Smooth muscle cell (in vitro differentiated cells): ENCODE results near the gene TJP2. TPM values are rescaled to one million over a fixed set of nuclear protein-coding genes. Genes with fewer than 3 reads are reported as not detected.

ENCODE experiments used
- DNase-seq: peaks from one replicate; lab custom pipeline; 2025; ENCODE audit not compliant: unreplicated experiment; lab: John Stamatoyannopoulos, UW
- H2AFZ ChIP-seq: fragments of 200-600 bp; sonication (generic); 2 replicates; pipeline ENCODE4 v1.6.0; 2016; ENCODE audit warnings: antibody characterized with exemption, low read depth, mild to moderate bottlenecking
- H3F3A ChIP-seq: fragments of 200-600 bp; sonication (generic); 2 replicates; pipeline ENCODE4 v1.6.0; 2017; ENCODE audit warnings: antibody characterized with exemption, low read depth
- H3K27ac ChIP-seq: fragments of 200-600 bp; sonication (generic); 2 replicates; pipeline ENCODE4 v1.5.1; 2016; ENCODE audit warnings: low read depth, mild to moderate bottlenecking
- H3K27me3 ChIP-seq: fragments of 200-600 bp; sonication (generic); 2 replicates; pipeline ENCODE4 v1.6.1; 2016; ENCODE audit warnings: low read depth, mild to moderate bottlenecking
- H3K36me3 ChIP-seq: fragments of 200-600 bp; sonication (generic); 2 replicates; pipeline ENCODE4 v1.5.1; 2016; ENCODE audit warnings: low read depth
- H3K4me1 ChIP-seq: fragments of 200-600 bp; sonication (generic); 2 replicates; pipeline ENCODE4 v1.5.1; 2016; ENCODE audit warnings: low read depth
- H3K4me2 ChIP-seq: fragments of 200-600 bp; sonication (generic); 2 replicates; pipeline ENCODE4 v1.6.0; 2016; ENCODE audit warnings: mild to moderate bottlenecking
- H3K4me3 ChIP-seq: fragments of 200-600 bp; sonication (generic); 2 replicates; pipeline ENCODE4 v1.5.1; 2016; ENCODE audit warnings: mild to moderate bottlenecking
- H3K79me2 ChIP-seq: fragments of 200-600 bp; sonication (generic); 2 replicates; pipeline ENCODE4 v1.6.0; 2016; ENCODE audit warnings: low read depth, mild to moderate bottlenecking
- H3K9ac ChIP-seq: fragments of 200-600 bp; sonication (generic); 2 replicates; pipeline ENCODE4 v1.6.0; 2016; ENCODE audit warnings: low read depth
- H3K9me3 ChIP-seq: fragments of 200-600 bp; sonication (generic); replicated peaks from 2 replicates; pipeline ENCODE4 v1.5.1; 2016; ENCODE audit warnings: low read depth
- H4K20me1 ChIP-seq: fragments of 200-600 bp; sonication (generic); 2 replicates; pipeline ENCODE4 v1.6.0; 2016; ENCODE audit warnings: low read depth
- CTCF ChIP-seq: fragments of 200-600 bp; sonication (generic); IDR thresholded peaks from 2 replicates; pipeline ENCODE4 v1.5.1; 2017; ENCODE audit warnings: borderline replicate concordance, mild to moderate bottlenecking, antibody characterized with exemption; ENCODE audit not compliant: insufficient read depth, poor library complexity, severe bottlenecking
- WGBS: methylation state at CpG from one replicate; pipeline ENCODE4 v1.1.7; 2016; ENCODE audit warnings: low lambda C conversion rate; 5-methylcytosine and 5-hydroxymethylcytosine counted together
- polyA plus RNA-seq: library from polyadenylated mRNA; unstranded; fragments of >200 nt; fragmentation: Nextera tagmentation; extraction: Ambion mirVana; gene quantifications from 2 replicates; pipeline ENCODE4 v1.2.1, GENCODE V29; 2016
- total RNA-seq: library from RNA; depleted of rRNA; stranded (reverse); fragments of >200 nt; gene quantifications from 2 replicates; pipeline ENCODE4 v1.2.3, GENCODE V29; 2014

Gene TJP2
- total and polyA plus RNA-seq, 2 experiments from 2014 or later: 14.9 to 48.4 TPM

GRCh38 chr9:69143291-69143690, 30.8 kb upstream of the TJP2 start:
- 94% methylated on average over 1 of the region's 1 CpG for WGBS
- Histone ChIP-seq H3K4me3 (no peak overlapping the region), H3K27ac (no peak overlapping the region), H3F3A (no peaks in the 10 kb centered on the region), H3K4me2 (no peak overlapping the region), H3K9ac (no peak overlapping the region), H2AFZ (no peak overlapping the region), H3K27me3 (no peaks in the 10 kb centered on the region), H3K9me3 (no peaks in the 10 kb centered on the region), H3K79me2 (peaks cover 13% of the 10 kb centered on the region), H4K20me1 (no peaks in the 10 kb centered on the region), H3K36me3 (no peaks in the 10 kb centered on the region), H3K4me1 (no peaks in the 10 kb centered on the region)
- DNase-seq: no peak
- TF ChIP-seq CTCF: no peak

GRCh38 chr9:69145144-69145715, 28.8 kb upstream of the TJP2 start:
- Histone ChIP-seq H2AFZ (no peak overlapping the region), H3K9me3 (no peaks in the 10 kb centered on the region), H3K4me2 (no peak overlapping the region), H3K27me3 (no peaks in the 10 kb centered on the region), H3K27ac (no peak overlapping the region), H3K79me2 (peaks cover 13% of the 10 kb centered on the region), H3K4me1 (peaks cover 9% of the 10 kb centered on the region), H3K4me3 (no peak overlapping the region), H3K36me3 (no peaks in the 10 kb centered on the region), H3K9ac (no peak overlapping the region), H4K20me1 (no peaks in the 10 kb centered on the region), H3F3A (peaks cover 9% of the 10 kb centered on the region)
- no peak for TF ChIP-seq CTCF
- WGBS: 77% methylated on average over 8 of the region's 8 CpGs
- DNase-seq: no peak

GRCh38 chr9:69147041-69147834, 26.8 kb upstream of the TJP2 start:
- Histone ChIP-seq H3K4me3 (no peak overlapping the region), H3K36me3 (no peaks in the 10 kb centered on the region), H3F3A (peaks cover 9% of the 10 kb centered on the region), H3K4me2 (no peak overlapping the region), H3K4me1 (peaks cover 9% of the 10 kb centered on the region), H2AFZ (no peak overlapping the region), H3K79me2 (peaks cover 13% of the 10 kb centered on the region), H3K9ac (no peak overlapping the region), H3K9me3 (no peaks in the 10 kb centered on the region), H4K20me1 (no peaks in the 10 kb centered on the region), H3K27ac (no peak overlapping the region), H3K27me3 (no peaks in the 10 kb centered on the region)
- no peak for DNase-seq
- 94% methylated on average over 11 of the region's 11 CpGs for WGBS
- TF ChIP-seq CTCF: no peak
